Psoas muscle (tissue), 8 donors: ENCODE data around the gene CDK15. TPM values are rescaled to one million over a fixed set of nuclear protein-coding genes. Genes with fewer than 3 reads are reported as not detected.

Source experiments
- ATAC-seq, 4 donors: fragments of 200-7000 bp; cut with Tn5 transposase; one replicate each; pipeline ENCODE4 v1.9.1; 2020; ENCODE audit warnings: moderate library complexity in 3 of 4, mild to moderate bottlenecking in 2 of 4
- DNase-seq, 2 donors: peaks; one replicate each; pipeline ENCODE4 v3.0.0-alpha.2; 2020
- H3K27ac ChIP-seq: fragments of 200-600 bp; one replicate; pipeline ENCODE4 v1.8.0; 2022
- H3K27me3 ChIP-seq, 3 donors: fragments of 200-600 bp in 1 of 3; one replicate each; pipeline versions ENCODE4 v1.6.1 to v1.8.0; 2013 to 2022; ENCODE audit warnings: low read length in 2 of 3, mild to moderate bottlenecking in 2 of 3, moderate library complexity in 1 of 3; ENCODE audit not compliant: insufficient read depth in 3 of 3
- H3K36me3 ChIP-seq, 2 donors: fragments of 200-600 bp in 1 of 2; one replicate each; pipeline versions ENCODE4 v1.6.1 to v1.8.0; 2013 to 2022; ENCODE audit warnings: low read depth in 1 of 2, mild to moderate bottlenecking in 1 of 2, moderate library complexity in 1 of 2; ENCODE audit not compliant: insufficient read depth in 1 of 2
- H3K4me1 ChIP-seq: fragments of 200-600 bp; one replicate; pipeline ENCODE4 v1.8.0; 2022
- H3K4me3 ChIP-seq: fragments of 200-600 bp; one replicate; pipeline ENCODE4 v1.8.0; 2022; ENCODE audit warnings: mild to moderate bottlenecking
- H3K9me3 ChIP-seq: fragments of 200-600 bp; one replicate; pipeline ENCODE4 v1.8.0; 2022
- WGBS, 3 donors: extraction: QIAGEN DNeasy Blood & Tissue Kit; methylation state at CpG; one replicate each; pipeline versions ENCODE4 v1.1.6 to v1.1.7; 2013; 5-methylcytosine and 5-hydroxymethylcytosine counted together
- intact Hi-C, 2 donors: fragments of 100-400 bp; cut with DNase I; formaldehyde crosslinking; loops; one replicate each; pipeline versions ENCODE4 v1.11.0 to v1.14.2; 2022
- polyA plus RNA-seq, 3 donors: library from polyadenylated mRNA; stranded (reverse); fragments of 200-250 nt; gene quantifications; one replicate each; pipeline ENCODE4 v1.2.3, GENCODE V29; 2013
- total RNA-seq, 4 donors: library from RNA; stranded (reverse); fragmentation: NEBNext Ultra II Directional in 2 of 4; extraction: Animal tissue kit (Norgen Biotek cat#: 25700) in 2 of 4; gene quantifications; one replicate each; pipeline versions ENCODE4 v1.2.1 to v1.2.4, GENCODE V29; 2021 to 2023
- TF ChIP-seq, protein P1 (sequence below): fragments of 200-600 bp; IDR thresholded peaks from one replicate; pipeline ENCODE4 v1.8.0; 2022; ENCODE audit warnings: antibody characterized with exemption
- donor health status: healthy with polysubstance abuse.
- donor health status: DM: no; HTN: no; CAD: no; lungs with moderate emphysema.
- donor health status: Bipolar disorder and iron deficiency.
- donor health status: healthy.
- donor health status: DM: yes; HTN: yes; CAD: no.
- donor health status: DM: no; HTN: no; CAD: no.
- donor health status: DM: no; HTN: no; CAD: no.
- donor health status: DM: yes; HTN: yes; CAD: no.

The CDK15 gene
- total and polyA plus RNA-seq, 7 donors: 0.05 to 0.92 (median 0.31) TPM; not detected in 1

DNA sequence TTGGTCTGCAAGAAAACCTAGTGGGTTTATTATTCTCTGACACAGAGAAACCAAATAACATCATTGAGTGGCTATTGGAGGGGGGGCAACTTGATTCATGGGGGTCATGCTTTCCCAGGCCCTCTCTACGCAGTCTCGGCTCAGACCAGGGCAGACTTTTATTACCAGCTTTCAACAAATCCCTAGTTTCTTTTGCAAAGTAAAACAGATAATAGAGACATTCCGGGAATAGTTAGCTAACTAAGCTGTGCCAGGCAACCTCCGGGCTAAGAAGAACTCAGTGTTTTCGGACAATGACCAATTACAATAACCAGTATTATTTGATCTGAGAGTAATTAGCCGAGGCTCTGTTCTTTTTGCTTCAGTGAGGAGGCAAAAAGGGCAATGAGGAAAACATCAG, 66.3 kb downstream of the CDK15 start:
- TF ChIP-seq, protein P1, sequence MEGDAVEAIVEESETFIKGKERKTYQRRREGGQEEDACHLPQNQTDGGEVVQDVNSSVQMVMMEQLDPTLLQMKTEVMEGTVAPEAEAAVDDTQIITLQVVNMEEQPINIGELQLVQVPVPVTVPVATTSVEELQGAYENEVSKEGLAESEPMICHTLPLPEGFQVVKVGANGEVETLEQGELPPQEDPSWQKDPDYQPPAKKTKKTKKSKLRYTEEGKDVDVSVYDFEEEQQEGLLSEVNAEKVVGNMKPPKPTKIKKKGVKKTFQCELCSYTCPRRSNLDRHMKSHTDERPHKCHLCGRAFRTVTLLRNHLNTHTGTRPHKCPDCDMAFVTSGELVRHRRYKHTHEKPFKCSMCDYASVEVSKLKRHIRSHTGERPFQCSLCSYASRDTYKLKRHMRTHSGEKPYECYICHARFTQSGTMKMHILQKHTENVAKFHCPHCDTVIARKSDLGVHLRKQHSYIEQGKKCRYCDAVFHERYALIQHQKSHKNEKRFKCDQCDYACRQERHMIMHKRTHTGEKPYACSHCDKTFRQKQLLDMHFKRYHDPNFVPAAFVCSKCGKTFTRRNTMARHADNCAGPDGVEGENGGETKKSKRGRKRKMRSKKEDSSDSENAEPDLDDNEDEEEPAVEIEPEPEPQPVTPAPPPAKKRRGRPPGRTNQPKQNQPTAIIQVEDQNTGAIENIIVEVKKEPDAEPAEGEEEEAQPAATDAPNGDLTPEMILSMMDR: no peak
- no peaks in the 10 kb centered on the region for H3K9me3 ChIP-seq
- no peaks in the 10 kb centered on the region for H3K36me3 ChIP-seq
- no peak overlapping the region for H3K27ac ChIP-seq
- DNase-seq: no peak
- no peak for ATAC-seq
- no peaks in the 10 kb centered on the region for H3K27me3 ChIP-seq
- WGBS, 3 donors: 82 to 84% (median 83%) methylated on average over 6 of the region's 6 CpGs
- peaks cover 10% of the 10 kb centered on the region for H3K4me1 ChIP-seq
- H3K4me3 ChIP-seq: no peak overlapping the region
- intact Hi-C loops: no loop called here

DNA sequence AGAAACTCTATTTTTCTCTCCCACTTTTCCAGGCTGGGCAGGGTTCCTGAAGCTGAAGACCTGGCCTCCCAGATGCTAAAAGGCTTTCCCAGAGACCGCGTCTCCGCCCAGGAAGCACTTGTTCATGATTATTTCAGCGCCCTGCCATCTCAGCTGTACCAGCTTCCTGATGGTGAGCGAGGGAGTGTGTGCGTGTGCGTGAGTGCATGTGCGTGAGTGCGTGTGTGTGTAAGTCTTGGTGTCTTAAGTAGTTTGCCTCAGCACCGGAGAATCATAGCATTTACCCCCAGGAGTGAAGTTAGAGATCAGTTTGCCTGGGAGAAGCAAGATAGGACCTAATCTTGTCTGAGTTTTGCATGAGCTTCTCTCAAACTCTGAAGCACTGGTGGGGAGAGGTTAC, 73.7 kb downstream of the CDK15 start:
- 72 to 78% (median 77%) methylated on average over 10 of the region's 10 CpGs for WGBS, 3 donors
- intact Hi-C loops: loop anchor here (5.0 to 10.0 kb wide), 2 partner anchors 72 to 155 kb away; partner anchors contain the start of gene FZD7 (in 1 of the 2)
- H3K27ac ChIP-seq: peak overlapping the region; percentile 46

DNA sequence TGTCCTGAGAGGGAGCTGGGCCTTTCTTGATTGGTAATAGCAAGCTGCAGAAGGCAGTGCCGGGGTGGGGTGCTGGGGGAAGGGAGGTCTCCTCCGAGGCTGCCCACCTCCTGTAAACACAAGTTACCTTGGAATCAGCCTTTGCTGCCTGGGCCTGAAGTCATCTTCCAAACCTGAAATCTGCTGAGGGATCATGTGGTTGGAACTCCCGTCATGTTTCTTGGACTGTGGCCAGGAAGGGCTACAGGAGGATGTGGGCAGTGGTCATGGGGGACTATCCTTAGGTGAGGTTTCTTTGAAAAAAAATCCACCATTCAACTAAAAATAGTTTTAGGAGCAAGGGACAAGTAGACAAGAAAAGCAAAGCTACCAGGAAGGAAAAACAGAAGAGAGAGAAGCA, 74.2 kb downstream of the CDK15 start:
- intact Hi-C loops: loop anchor here (5.0 to 10.0 kb wide), 2 partner anchors 72 to 154 kb away; partner anchors contain the start of gene FZD7 (in 1 of the 2)
- H3K4me1 ChIP-seq: peaks cover 38% of the 10 kb centered on the region
- peak overlapping the region; percentile 46 for H3K27ac ChIP-seq
- ATAC-seq (peak in 1 of 4 donors; percentile 20), DNase-seq (no peak)
- H3K27me3 ChIP-seq: peaks cover 0 to 2% (median 0%) of the 10 kb centered on the region in 3 donors
- TF ChIP-seq, protein P1: no peak
- H3K36me3 ChIP-seq: no peaks in the 10 kb centered on the region
- H3K4me3 ChIP-seq: no peak overlapping the region
- 23 to 32% (median 26%) methylated on average over 3 of the region's 3 CpGs for WGBS, 3 donors
- H3K9me3 ChIP-seq: no peaks in the 10 kb centered on the region

More for the DNA sequence above, 73.7 kb downstream of the CDK15 start:
- Histone ChIP-seq H3K36me3 (no peaks in the 10 kb centered on the region), H3K4me3 (no peak overlapping the region), H3K4me1 (peaks cover 38% of the 10 kb centered on the region), H3K27me3 (peaks cover 0 to 2% (median 0%) of the 10 kb centered on the region in 3 donors), H3K9me3 (no peaks in the 10 kb centered on the region)
- ATAC-seq: no peak
- TF ChIP-seq, protein P1: no peak
- DNase-seq: no peak

DNA sequence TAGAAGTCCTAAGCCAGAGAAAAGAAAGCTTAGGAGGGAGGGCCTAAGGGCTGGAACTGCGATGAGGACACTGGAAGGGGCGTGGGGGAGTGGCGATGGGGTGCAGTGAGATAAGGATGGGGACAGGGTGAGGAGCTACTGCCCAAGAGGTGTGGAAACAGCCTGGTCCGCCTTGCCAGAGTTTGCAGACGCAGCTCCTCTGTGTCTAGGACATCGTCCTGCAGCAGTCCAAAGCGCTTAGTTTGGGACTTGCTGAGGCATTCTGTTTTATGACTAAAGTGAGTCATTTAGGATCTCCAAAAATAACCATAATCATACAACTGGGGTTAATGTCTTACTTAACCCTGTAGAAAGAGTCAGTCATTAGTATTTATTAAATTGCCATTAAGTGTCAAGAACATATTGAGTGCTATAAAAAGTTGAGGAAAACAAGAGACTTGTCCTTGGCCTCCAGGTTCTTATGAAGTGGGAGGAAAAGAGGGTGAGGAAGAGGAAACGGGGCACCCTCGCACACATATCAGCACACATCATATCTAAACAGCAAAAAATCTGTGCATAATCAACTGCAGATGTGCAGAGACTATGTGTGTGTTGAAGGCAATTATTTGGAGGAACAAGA, 74.8 kb downstream of the CDK15 start:
- H3K27me3 ChIP-seq: peaks cover 0 to 2% (median 0%) of the 10 kb centered on the region in 3 donors
- H3K27ac ChIP-seq: peak overlapping the region; percentile 46
- TF ChIP-seq, protein P1: no peak
- H3K9me3 ChIP-seq: no peaks in the 10 kb centered on the region
- peaks cover 38% of the 10 kb centered on the region for H3K4me1 ChIP-seq
- H3K36me3 ChIP-seq: no peaks in the 10 kb centered on the region
- ATAC-seq (peak in 2 of 4 donors; percentile 21 to 25), DNase-seq (peak in 1 of 2 donors; percentile 16)
- intact Hi-C loops: loop anchor here (5.0 to 10.0 kb wide), 2 partner anchors 71 to 154 kb away; partner anchors contain the start of gene FZD7 (in 1 of the 2)
- H3K4me3 ChIP-seq: no peak overlapping the region
- 76 to 84% (median 79%) methylated on average over 9 of the region's 9 CpGs for WGBS, 3 donors
